Measurements from ENCODE around the gene CELF2.

DNA sequence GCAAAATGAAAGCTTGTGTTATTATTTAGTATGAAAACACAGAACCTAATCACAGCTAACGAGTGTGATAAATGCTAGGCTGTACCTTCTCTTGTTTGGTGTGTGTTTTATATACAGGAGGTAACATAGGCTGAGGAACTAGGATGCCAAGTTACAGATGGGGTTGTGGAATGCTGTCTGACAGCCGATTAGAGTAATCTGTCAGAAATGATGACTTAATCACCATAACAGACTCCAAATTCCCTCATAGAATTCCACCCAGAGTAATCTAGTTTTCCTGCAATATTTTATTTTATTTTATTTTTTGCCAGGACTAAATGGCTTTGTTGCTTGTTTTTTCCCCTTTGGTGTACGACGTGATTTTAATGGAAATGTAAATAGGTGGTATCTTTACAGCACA, 221.2 kb downstream of the CELF2 start:
- TF ChIP-seq POLR2A (IDR thresholded peaks at IDR 0.05) (no peak), POLR2AphosphoS5 (IDR thresholded peaks at IDR 0.05) (no peak), EP300 (IDR thresholded peaks at IDR 0.05) (no peak)
- TF ChIP-seq, protein P1, sequence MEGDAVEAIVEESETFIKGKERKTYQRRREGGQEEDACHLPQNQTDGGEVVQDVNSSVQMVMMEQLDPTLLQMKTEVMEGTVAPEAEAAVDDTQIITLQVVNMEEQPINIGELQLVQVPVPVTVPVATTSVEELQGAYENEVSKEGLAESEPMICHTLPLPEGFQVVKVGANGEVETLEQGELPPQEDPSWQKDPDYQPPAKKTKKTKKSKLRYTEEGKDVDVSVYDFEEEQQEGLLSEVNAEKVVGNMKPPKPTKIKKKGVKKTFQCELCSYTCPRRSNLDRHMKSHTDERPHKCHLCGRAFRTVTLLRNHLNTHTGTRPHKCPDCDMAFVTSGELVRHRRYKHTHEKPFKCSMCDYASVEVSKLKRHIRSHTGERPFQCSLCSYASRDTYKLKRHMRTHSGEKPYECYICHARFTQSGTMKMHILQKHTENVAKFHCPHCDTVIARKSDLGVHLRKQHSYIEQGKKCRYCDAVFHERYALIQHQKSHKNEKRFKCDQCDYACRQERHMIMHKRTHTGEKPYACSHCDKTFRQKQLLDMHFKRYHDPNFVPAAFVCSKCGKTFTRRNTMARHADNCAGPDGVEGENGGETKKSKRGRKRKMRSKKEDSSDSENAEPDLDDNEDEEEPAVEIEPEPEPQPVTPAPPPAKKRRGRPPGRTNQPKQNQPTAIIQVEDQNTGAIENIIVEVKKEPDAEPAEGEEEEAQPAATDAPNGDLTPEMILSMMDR (IDR thresholded peaks at IDR 0.05), result no peak

Measured in suprapubic skin (tissue), 4 donors.